NCI-H460 (cell line): ENCODE measurements around the gene TNF. TPM values are rescaled to one million over a fixed set of nuclear protein-coding genes. Genes with fewer than 3 reads are reported as not detected.

Experiments
- DNase-seq: peaks from one replicate; pipeline ENCODE4 v3.0.0-alpha.2; 2016; ENCODE audit warnings: low read depth; ENCODE audit errors: extremely low read depth
- total RNA-seq: library from RNA; depleted of rRNA; stranded (reverse); fragments of >200 nt; shearing (Covaris generic); gene quantifications from 2 replicates; pipeline ENCODE4 v1.2.3, GENCODE V29; 2014

TNF gene
- total RNA-seq, 1 experiment from 2014 or later: not detected

- no peak for DNase-seq
Observed at GRCh38 chr6:31543639-31544038, 31.7 kb upstream of the TNF start.

GRCh38 chr6:31544676-31545075 is 30.7 kb upstream of the TNF start:
- no peak for DNase-seq

- no peak for DNase-seq
Observed at GRCh38 chr6:31545291-31545690, 30.1 kb upstream of the TNF start.

- peak; percentile 81 for DNase-seq
Observed at GRCh38 chr6:31546339-31546957, 28.9 kb upstream of the TNF start, which contains the start of gene ATP6V1G2. ATP6V1G2 (minus strand) TSS chr6:31546608; CDS start chr6:31546559, 49 bp downstream.

- DNase-seq: peak; percentile 90
Observed at GRCh38 chr6:31546958-31547726, 28.2 kb upstream of the TNF start, which contains the start of gene NFKBIL1. NFKBIL1 (plus strand) TSS chr6:31547608; CDS start chr6:31547695, 87 bp downstream.

GRCh38 chr6:31547727-31548543 is 27.4 kb upstream of the TNF start:
- no peak for DNase-seq

GRCh38 chr6:31548544-31548873 is 26.9 kb upstream of the TNF start:
- no peak for DNase-seq

GRCh38 chr6:31551371-31551770 is 24.0 kb upstream of the TNF start:
- peak; percentile 36 for DNase-seq

GRCh38 chr6:31556307-31556706 is 19.1 kb upstream of the TNF start:
- DNase-seq: no peak

- no peak for DNase-seq
Observed at GRCh38 chr6:31557443-31558317, 17.7 kb upstream of the TNF start.

- no peak for DNase-seq
Observed at GRCh38 chr6:31558318-31558625, 17.1 kb upstream of the TNF start.

- no peak for DNase-seq
Observed at GRCh38 chr6:31558631-31559500, 16.5 kb upstream of the TNF start.

GRCh38 chr6:31559606-31559957 is 15.8 kb upstream of the TNF start:
- DNase-seq: no peak

- DNase-seq: no peak
Observed at GRCh38 chr6:31559958-31560696, 15.2 kb upstream of the TNF start.

GRCh38 chr6:31560697-31561058 is 14.7 kb upstream of the TNF start:
- no peak for DNase-seq

- no peak for DNase-seq
Observed at GRCh38 chr6:31567531-31568370, 7.6 kb upstream of the TNF start.

- DNase-seq: no peak
Observed at GRCh38 chr6:31568537-31568961, 6.8 kb upstream of the TNF start.

- DNase-seq: no peak
Observed at GRCh38 chr6:31569861-31570536, 5.4 kb upstream of the TNF start.
